ENCODE measurements around the gene PIEZO2.
"Not testable (repeated sequence)": the region's sequence is repeated elsewhere in the genome, so short reads cannot be mapped to it uniquely, and the experiment has no call there.

PIEZO2 gene

GRCh38 chr18:10663750-10664149 is 485.6 kb downstream of the PIEZO2 start:
- DNase-seq (ENCODE audit: low read depth), result no peak
- no peak overlapping the region for H3K4me3 ChIP-seq (ENCODE audit: low read length)
- TF ChIP-seq, protein P1, sequence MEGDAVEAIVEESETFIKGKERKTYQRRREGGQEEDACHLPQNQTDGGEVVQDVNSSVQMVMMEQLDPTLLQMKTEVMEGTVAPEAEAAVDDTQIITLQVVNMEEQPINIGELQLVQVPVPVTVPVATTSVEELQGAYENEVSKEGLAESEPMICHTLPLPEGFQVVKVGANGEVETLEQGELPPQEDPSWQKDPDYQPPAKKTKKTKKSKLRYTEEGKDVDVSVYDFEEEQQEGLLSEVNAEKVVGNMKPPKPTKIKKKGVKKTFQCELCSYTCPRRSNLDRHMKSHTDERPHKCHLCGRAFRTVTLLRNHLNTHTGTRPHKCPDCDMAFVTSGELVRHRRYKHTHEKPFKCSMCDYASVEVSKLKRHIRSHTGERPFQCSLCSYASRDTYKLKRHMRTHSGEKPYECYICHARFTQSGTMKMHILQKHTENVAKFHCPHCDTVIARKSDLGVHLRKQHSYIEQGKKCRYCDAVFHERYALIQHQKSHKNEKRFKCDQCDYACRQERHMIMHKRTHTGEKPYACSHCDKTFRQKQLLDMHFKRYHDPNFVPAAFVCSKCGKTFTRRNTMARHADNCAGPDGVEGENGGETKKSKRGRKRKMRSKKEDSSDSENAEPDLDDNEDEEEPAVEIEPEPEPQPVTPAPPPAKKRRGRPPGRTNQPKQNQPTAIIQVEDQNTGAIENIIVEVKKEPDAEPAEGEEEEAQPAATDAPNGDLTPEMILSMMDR (IDR thresholded peaks at IDR 0.05; ENCODE audit: insufficient read depth, low read depth, low read length, missing control alignments), result no peak

DNA sequence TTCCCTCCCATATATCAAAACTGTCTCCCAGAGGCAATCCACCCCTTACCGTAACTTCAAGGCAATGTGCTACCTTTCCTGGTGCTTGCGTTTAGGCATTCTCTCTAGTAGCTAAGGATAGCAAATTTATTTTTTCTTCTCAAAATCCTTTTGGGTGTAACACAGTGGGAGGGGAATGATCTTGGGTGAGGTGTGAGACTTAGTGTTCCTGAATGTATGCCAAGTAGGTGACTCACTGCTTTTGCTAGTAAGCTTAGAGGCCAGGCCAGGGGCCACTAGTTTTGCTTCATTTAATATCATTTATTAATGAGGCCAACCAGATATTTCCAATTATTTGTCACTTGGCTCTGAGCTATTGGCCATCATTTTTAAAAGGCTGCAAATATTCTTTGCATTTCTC is 488.1 kb downstream of the PIEZO2 start:
- H3K4me3 ChIP-seq (ENCODE audit: low read length), result no peak overlapping the region
- TF ChIP-seq, protein P1 (IDR thresholded peaks at IDR 0.05; ENCODE audit: insufficient read depth, low read depth, low read length, missing control alignments), result no peak
- DNase-seq (ENCODE audit: low read depth), result peak; percentile 80

GRCh38 chr18:10660179-10660884 is 489.0 kb downstream of the PIEZO2 start:
- no peak for DNase-seq (ENCODE audit: low read depth)
- no peak overlapping the region for H3K4me3 ChIP-seq (ENCODE audit: low read length)
- TF ChIP-seq, protein P1 (IDR thresholded peaks at IDR 0.05; ENCODE audit: insufficient read depth, low read depth, low read length, missing control alignments), result no peak

- TF ChIP-seq, protein P1 (IDR thresholded peaks at IDR 0.05; ENCODE audit: insufficient read depth, low read depth, low read length, missing control alignments), result no peak
- DNase-seq (ENCODE audit: low read depth), result no peak
- no peak overlapping the region for H3K4me3 ChIP-seq (ENCODE audit: low read length)
Observed at GRCh38 chr18:10659594-10659993, 489.8 kb downstream of the PIEZO2 start.

GRCh38 chr18:10659000-10659399 is 490.4 kb downstream of the PIEZO2 start:
- no peak overlapping the region for H3K4me3 ChIP-seq (ENCODE audit: low read length)
- TF ChIP-seq, protein P1 (IDR thresholded peaks at IDR 0.05; ENCODE audit: insufficient read depth, low read depth, low read length, missing control alignments), result no peak
- no peak for DNase-seq (ENCODE audit: low read depth)

- not testable (repeated sequence) for H3K4me3 ChIP-seq (ENCODE audit: low read length); DNase-seq (ENCODE audit: low read depth)
Observed at GRCh38 chr18:10644003-10644402, 505.4 kb downstream of the PIEZO2 start.

- not testable (repeated sequence) for H3K4me3 ChIP-seq (ENCODE audit: low read length); DNase-seq (ENCODE audit: low read depth)
Observed at GRCh38 chr18:10642915-10643524, 506.3 kb downstream of the PIEZO2 start.

- H3K4me3 ChIP-seq (ENCODE audit: low read length); DNase-seq (ENCODE audit: low read depth): not testable (repeated sequence)
Observed at GRCh38 chr18:10638539-10638885, 510.9 kb downstream of the PIEZO2 start.

- not testable (repeated sequence) for H3K4me3 ChIP-seq (ENCODE audit: low read length); DNase-seq (ENCODE audit: low read depth)
Observed at GRCh38 chr18:10637858-10638538, 511.4 kb downstream of the PIEZO2 start.

DNA sequence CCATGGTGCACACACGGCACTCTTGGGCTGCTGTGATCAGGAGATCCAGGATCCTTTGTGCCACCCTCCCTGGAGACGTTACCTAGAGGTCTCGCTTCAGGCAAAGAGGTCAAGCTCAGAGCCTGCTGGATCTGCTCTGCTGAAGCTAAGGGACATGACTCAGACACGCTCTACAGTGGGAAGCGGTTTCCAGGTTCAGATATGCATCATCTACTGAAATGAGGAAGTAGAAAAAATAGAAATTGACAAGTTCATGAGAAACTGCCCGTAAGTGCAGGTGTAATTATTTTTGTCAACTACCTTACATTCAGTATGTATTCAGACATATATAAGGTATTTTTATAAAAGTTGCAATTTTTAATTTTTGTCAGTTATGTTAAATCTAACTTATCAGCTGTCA is 520.3 kb downstream of the PIEZO2 start:
- not testable (repeated sequence) for H3K4me3 ChIP-seq (ENCODE audit: low read length)
- DNase-seq (ENCODE audit: low read depth), result peak; percentile 4

GRCh38 chr18:10626606-10627213 is 522.7 kb downstream of the PIEZO2 start:
- DNase-seq (ENCODE audit: low read depth); H3K4me3 ChIP-seq (ENCODE audit: low read length): not testable (repeated sequence)

DNA sequence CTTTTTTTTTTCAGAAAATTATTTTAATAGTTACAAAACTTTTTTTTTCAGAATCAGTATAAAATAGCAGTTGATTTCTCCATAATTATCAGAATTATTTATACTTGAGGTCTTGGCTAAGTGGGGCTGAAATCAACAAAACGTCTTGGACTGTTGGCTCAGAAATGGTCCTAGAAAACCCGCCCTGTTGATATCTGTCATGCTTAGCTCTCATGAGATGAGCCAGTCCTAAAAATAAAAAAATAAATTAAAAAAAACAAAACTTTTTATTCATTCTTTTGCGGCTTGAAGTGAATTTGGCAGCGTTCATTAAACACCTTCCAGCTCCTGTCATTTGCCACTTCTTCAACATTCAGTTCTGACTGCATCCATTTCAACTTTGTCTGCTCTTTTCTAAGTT is 525.8 kb downstream of the PIEZO2 start:
- H3K4me3 ChIP-seq (ENCODE audit: low read length); DNase-seq (ENCODE audit: low read depth): not testable (repeated sequence)
